Lower lobe of right lung (tissue), 2 donors: ENCODE measurements around the gene TEK. TPM values are rescaled to one million over a fixed set of nuclear protein-coding genes. Genes with fewer than 3 reads are reported as not detected.

Experiments
- ATAC-seq, 2 donors: fragments of 200-7000 bp; cut with Tn5 transposase; one replicate each; pipeline ENCODE4 v1.9.1; 2020 to 2022; ENCODE audit warnings: mild to moderate bottlenecking in 2 of 2, moderate library complexity in 2 of 2
- DNase-seq: peaks from one replicate; pipeline ENCODE4 v3.0.0-alpha.2; 2020
- H3K27ac ChIP-seq: fragments of 200-600 bp; one replicate; pipeline ENCODE4 v1.8.0; 2022
- H3K27me3 ChIP-seq: fragments of 200-600 bp; one replicate; pipeline ENCODE4 v1.8.0; 2022; ENCODE audit warnings: low read depth
- H3K36me3 ChIP-seq: fragments of 200-600 bp; one replicate; pipeline ENCODE4 v1.8.0; 2022; ENCODE audit warnings: mild to moderate bottlenecking
- H3K4me1 ChIP-seq: fragments of 200-600 bp; one replicate; pipeline ENCODE4 v1.8.0; 2022
- H3K4me3 ChIP-seq: fragments of 200-600 bp; one replicate; pipeline ENCODE4 v1.8.0; 2022; ENCODE audit warnings: mild to moderate bottlenecking
- H3K9me3 ChIP-seq: fragments of 200-600 bp; one replicate; pipeline ENCODE4 v1.8.0; 2022
- CTCF ChIP-seq: fragments of 200-600 bp; IDR thresholded peaks from one replicate; pipeline ENCODE4 v1.8.0; 2022; ENCODE audit warnings: antibody characterized with exemption, mild to moderate bottlenecking
- intact Hi-C: fragments of 100-400 bp; cut with DNase I; formaldehyde crosslinking; loops from one replicate; pipeline ENCODE4 v1.11.0; 2022
- total RNA-seq: library from RNA; stranded (reverse); fragmentation: NEBNext Ultra II Directional; extraction: Animal tissue kit (Norgen Biotek cat#: 25700); gene quantifications from one replicate; pipeline ENCODE4 v1.2.1, GENCODE V29; 2021
- donor health status: DM: no; HTN: yes; CAD: no; lungs with severe emphysema.

The TEK gene
- total RNA-seq, 1 donor from 2014 or later: 56.3 TPM

DNA sequence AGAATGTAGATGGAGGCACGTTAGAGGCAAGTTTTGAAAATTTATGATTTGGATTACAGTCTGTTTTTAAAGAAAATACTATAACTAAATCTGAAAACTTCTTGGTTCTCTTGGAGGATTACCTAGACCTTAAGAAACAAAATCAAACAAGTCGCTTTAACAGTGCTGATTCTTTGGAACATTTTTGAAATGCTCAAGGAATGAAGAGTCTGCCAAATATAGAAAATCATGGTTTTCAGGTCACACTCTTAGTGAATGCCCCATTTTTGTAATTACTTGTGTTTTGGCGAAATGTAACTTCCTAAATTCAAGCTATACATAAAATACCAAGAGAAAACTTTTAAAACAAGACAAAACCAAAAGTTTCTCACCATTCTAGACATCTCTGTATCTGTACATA lies 94.8 kb downstream of the TEK start:
- no peak for DNase-seq
- Histone ChIP-seq H3K4me3 (no peak overlapping the region), H3K36me3 (peaks cover 8% of the 10 kb centered on the region), H3K27me3 (no peaks in the 10 kb centered on the region), H3K4me1 (no peaks in the 10 kb centered on the region), H3K9me3 (no peaks in the 10 kb centered on the region), H3K27ac (no peak overlapping the region)
- intact Hi-C loops: no loop called here
- ATAC-seq: no peak
- no peak for TF ChIP-seq CTCF

DNA sequence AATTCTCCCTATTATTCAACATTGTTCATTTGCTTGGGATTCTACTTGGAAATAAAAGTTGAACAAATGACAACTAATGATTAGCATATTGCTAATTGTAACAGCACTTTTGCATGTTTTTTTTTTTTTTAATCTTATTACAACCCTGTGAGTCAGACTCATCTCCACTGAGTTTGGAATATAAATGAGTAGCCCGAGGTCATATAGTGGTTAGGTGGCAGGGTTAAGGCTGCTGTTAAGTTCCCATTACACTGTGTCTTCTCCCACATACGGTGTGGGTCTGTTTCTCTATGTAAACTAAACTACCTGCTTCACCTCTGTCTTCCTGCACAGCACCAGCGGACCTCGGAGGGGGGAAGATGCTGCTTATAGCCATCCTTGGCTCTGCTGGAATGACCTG lies 95.6 kb downstream of the TEK start:
- intact Hi-C loops: no loop called here
- no peaks in the 10 kb centered on the region for H3K27me3 ChIP-seq
- H3K9me3 ChIP-seq: no peaks in the 10 kb centered on the region
- peaks cover 8% of the 10 kb centered on the region for H3K36me3 ChIP-seq
- TF ChIP-seq CTCF: no peak
- no peak overlapping the region for H3K27ac ChIP-seq
- ATAC-seq (no peak), DNase-seq (no peak)
- H3K4me1 ChIP-seq: no peaks in the 10 kb centered on the region
- no peak overlapping the region for H3K4me3 ChIP-seq

GRCh38 chr9:27205198-27205597 lies 96.2 kb downstream of the TEK start:
- H3K9me3 ChIP-seq: no peaks in the 10 kb centered on the region
- intact Hi-C loops: no loop called here
- H3K4me3 ChIP-seq: no peak overlapping the region

DNA sequence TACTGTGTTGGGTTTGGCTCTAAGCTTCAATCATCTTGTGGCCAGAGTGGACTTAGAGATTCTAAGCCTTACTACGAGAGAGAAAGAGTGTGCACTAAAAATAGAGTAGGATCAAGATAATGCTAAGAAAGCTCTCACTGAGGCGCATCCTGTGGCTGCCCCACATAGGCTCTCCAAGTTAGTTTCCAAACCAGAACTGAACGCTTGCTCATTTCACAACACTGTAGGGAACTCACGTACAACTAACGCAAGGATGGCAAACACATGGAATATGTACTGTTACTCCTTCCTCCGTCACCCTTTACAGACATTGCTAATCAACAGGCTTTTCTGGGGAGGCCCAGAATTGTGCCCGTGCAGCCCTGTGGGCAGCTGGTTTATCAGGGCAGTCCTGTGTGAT lies 97.0 kb downstream of the TEK start:
- H3K4me1 ChIP-seq: no peaks in the 10 kb centered on the region
- TF ChIP-seq CTCF: no peak
- H3K36me3 ChIP-seq: peaks cover 8% of the 10 kb centered on the region
- no peak for DNase-seq
- no peak overlapping the region for H3K27ac ChIP-seq
- H3K9me3 ChIP-seq: no peaks in the 10 kb centered on the region
- intact Hi-C loops: no loop called here
- no peak for ATAC-seq
- no peaks in the 10 kb centered on the region for H3K27me3 ChIP-seq
- H3K4me3 ChIP-seq: no peak overlapping the region

More at GRCh38 chr9:27205198-27205597, 96.2 kb downstream of the TEK start:
- no peak for TF ChIP-seq CTCF
- Histone ChIP-seq H3K27ac (no peak overlapping the region), H3K27me3 (no peaks in the 10 kb centered on the region), H3K4me1 (no peaks in the 10 kb centered on the region), H3K36me3 (peaks cover 8% of the 10 kb centered on the region)
- ATAC-seq (no peak), DNase-seq (no peak)

DNA sequence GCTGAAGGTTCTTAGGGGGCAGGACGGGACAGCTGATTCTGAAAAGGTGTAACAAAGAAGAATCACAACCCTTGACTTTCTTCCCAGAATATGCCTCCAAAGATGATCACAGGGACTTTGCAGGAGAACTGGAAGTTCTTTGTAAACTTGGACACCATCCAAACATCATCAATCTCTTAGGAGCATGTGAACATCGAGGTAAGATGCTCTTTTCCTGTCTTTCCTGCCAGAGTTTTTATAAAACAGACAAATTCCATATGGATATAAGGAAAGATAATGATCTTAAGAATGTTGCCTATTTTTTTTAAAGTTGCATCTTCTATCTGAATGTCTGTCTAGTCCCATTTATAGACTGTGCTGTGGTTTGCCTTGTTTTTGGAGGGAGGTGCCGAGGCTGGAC lies 100.0 kb downstream of the TEK start:
- Histone ChIP-seq H3K36me3 (peaks cover 15% of the 10 kb centered on the region), H3K4me1 (no peaks in the 10 kb centered on the region), H3K27me3 (no peaks in the 10 kb centered on the region), H3K9me3 (no peaks in the 10 kb centered on the region), H3K4me3 (no peak overlapping the region), H3K27ac (no peak overlapping the region)
- no peak for ATAC-seq
- no peak for DNase-seq
- intact Hi-C loops: no loop called here
- TF ChIP-seq CTCF: no peak

DNA sequence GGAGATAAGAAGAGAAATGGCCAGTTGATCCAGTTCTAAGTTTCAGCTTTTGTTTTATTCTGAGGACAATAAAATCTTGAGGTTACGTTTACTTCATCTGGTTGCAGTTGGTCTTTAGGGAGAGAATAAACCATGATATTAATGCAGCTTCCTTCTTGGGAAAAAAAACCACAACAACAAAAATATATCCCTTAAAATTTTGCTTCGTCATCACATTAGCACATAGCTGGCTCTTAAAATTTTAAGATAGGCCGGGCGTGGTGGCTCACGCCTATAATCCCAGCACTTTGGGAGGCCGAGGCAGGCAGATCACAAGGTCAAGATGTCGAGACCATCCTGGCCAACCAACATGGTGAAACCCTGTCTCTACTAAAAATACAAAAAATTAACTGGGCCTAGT lies 101.6 kb downstream of the TEK start:
- Histone ChIP-seq H3K27ac (no peak overlapping the region), H3K4me3 (no peak overlapping the region), H3K9me3 (no peaks in the 10 kb centered on the region), H3K36me3 (peaks cover 20% of the 10 kb centered on the region), H3K27me3 (no peaks in the 10 kb centered on the region), H3K4me1 (no peaks in the 10 kb centered on the region)
- intact Hi-C loops: no loop called here
- no peak for TF ChIP-seq CTCF
- DNase-seq: no peak
- ATAC-seq: no peak
